ENCODE measurements around the gene TNRC18. TPM values are rescaled to one million over a fixed set of nuclear protein-coding genes. Genes with fewer than 3 reads are reported as not detected.

Gene TNRC18
- total RNA-seq, 2 donors from 2014 or later, result 182 to 244 TPM

- Histone ChIP-seq H3K9me3 (no peaks in the 10 kb centered on the region), H3K4me3 (no peak overlapping the region), H3K27ac (no peak overlapping the region), H3K36me3 (peaks cover 3% of the 10 kb centered on the region), H3K27me3 (replicated peaks; ENCODE audit: insufficient read depth) (no peaks in the 10 kb centered on the region), H3K4me1 (ENCODE audit: control insufficient read depth in 1 of 2, low read depth in 2 of 2) (peaks cover 0 to 22% of the 10 kb centered on the region in 2 donors)
- TF ChIP-seq CTCF (IDR thresholded peaks at IDR 0.05), result no peak
- DNase-seq (ENCODE audit: low spot score), result no peak
- no peak for ATAC-seq (ENCODE audit: insufficient number of reproducible peaks, low FRiP score, low read depth)
These were observed 12.5 kb upstream of the TNRC18 start for GRCh38 chr7:5436003-5436678.

GRCh38 chr7:5435291-5436002 is 11.8 kb upstream of the TNRC18 start:
- TF ChIP-seq CTCF (IDR thresholded peaks at IDR 0.05), result no peak
- Histone ChIP-seq H3K4me3 (no peak overlapping the region), H3K4me1 (ENCODE audit: control insufficient read depth in 1 of 2, low read depth in 2 of 2) (peaks cover under 1 to 28% of the 10 kb centered on the region in 2 donors), H3K27me3 (replicated peaks; ENCODE audit: insufficient read depth) (no peaks in the 10 kb centered on the region), H3K36me3 (peaks cover 3% of the 10 kb centered on the region), H3K9me3 (no peaks in the 10 kb centered on the region), H3K27ac (no peak overlapping the region)
- no peak for ATAC-seq (ENCODE audit: insufficient number of reproducible peaks, low FRiP score, low read depth)
- no peak for DNase-seq (ENCODE audit: low spot score)

- no peak for TF ChIP-seq CTCF (IDR thresholded peaks at IDR 0.05)
- ATAC-seq (ENCODE audit: insufficient number of reproducible peaks, low FRiP score, low read depth), result no peak
- no peaks in the 10 kb centered on the region for H3K9me3 ChIP-seq
These were observed 9.5 kb upstream of the TNRC18 start for GRCh38 chr7:5433181-5433580.

GRCh38 chr7:5432691-5433090 is 9.1 kb upstream of the TNRC18 start:
- no peak for ATAC-seq (ENCODE audit: insufficient number of reproducible peaks, low FRiP score, low read depth)
- no peak overlapping the region for H3K27ac ChIP-seq
- H3K9me3 ChIP-seq, result no peaks in the 10 kb centered on the region
- no peak for TF ChIP-seq CTCF (IDR thresholded peaks at IDR 0.05)
- H3K36me3 ChIP-seq, result peaks cover 3% of the 10 kb centered on the region
- no peak overlapping the region for H3K4me3 ChIP-seq
- H3K4me1 ChIP-seq (ENCODE audit: control insufficient read depth in 1 of 2, low read depth in 2 of 2), result peaks cover 8 to 22% of the 10 kb centered on the region in 2 donors
- no peaks in the 10 kb centered on the region for H3K27me3 ChIP-seq (replicated peaks; ENCODE audit: insufficient read depth)
- DNase-seq (ENCODE audit: low spot score), result no peak

More at GRCh38 chr7:5433181-5433580, 9.5 kb upstream of the TNRC18 start:
- Histone ChIP-seq H3K27ac (no peak overlapping the region), H3K4me1 (ENCODE audit: control insufficient read depth in 1 of 2, low read depth in 2 of 2) (peaks cover 7 to 27% of the 10 kb centered on the region in 2 donors), H3K27me3 (replicated peaks; ENCODE audit: insufficient read depth) (no peaks in the 10 kb centered on the region), H3K4me3 (no peak overlapping the region), H3K36me3 (peaks cover 3% of the 10 kb centered on the region)
- DNase-seq (ENCODE audit: low spot score), result no peak

GRCh38 chr7:5431560-5432015 is 8.0 kb upstream of the TNRC18 start:
- H3K4me1 ChIP-seq (ENCODE audit: control insufficient read depth in 1 of 2, low read depth in 2 of 2), result peaks cover 8 to 21% of the 10 kb centered on the region in 2 donors
- TF ChIP-seq CTCF (IDR thresholded peaks at IDR 0.05), result no peak
- H3K27me3 ChIP-seq (replicated peaks; ENCODE audit: insufficient read depth), result no peaks in the 10 kb centered on the region
- no peak for DNase-seq (ENCODE audit: low spot score)
- H3K27ac ChIP-seq, result no peak overlapping the region
- ATAC-seq (ENCODE audit: insufficient number of reproducible peaks, low FRiP score, low read depth), result no peak
- no peak overlapping the region for H3K4me3 ChIP-seq
- no peaks in the 10 kb centered on the region for H3K9me3 ChIP-seq
- H3K36me3 ChIP-seq, result peaks cover 3% of the 10 kb centered on the region

Data from thoracic aorta (tissue), 2 donors.